GM19328 (cell line): ENCODE results near the gene GUK1.

Source experiments
- ATAC-seq: cut with Tn5 transposase; IDR thresholded peaks from one replicate; pipeline ENCODE4 v1.9.1; 2021; ENCODE audit warnings: mild to moderate bottlenecking, moderate library complexity; ENCODE audit not compliant: unreplicated experiment

GUK1 gene

GRCh38 chr1:228125185-228125584 lies 14.9 kb upstream of the GUK1 start:
- no peak for ATAC-seq

- ATAC-seq = no peak
These were observed 8.3 kb upstream of the GUK1 start for GRCh38 chr1:228131766-228132165.

- no peak for ATAC-seq
These were observed 5.5 kb upstream of the GUK1 start for GRCh38 chr1:228134591-228134990.

GRCh38 chr1:228136901-228137300 lies 3.2 kb upstream of the GUK1 start:
- no peak for ATAC-seq

- ATAC-seq = no peak
These were observed 611 bp upstream of the GUK1 start for GRCh38 chr1:228139406-228139930.

- no peak for ATAC-seq
These were observed 696 bp downstream of the GUK1 start for GRCh38 chr1:228140724-228141225.

- no peak for ATAC-seq
These were observed 1.4 kb downstream of the GUK1 start for GRCh38 chr1:228141226-228142044.

- ATAC-seq = no peak
These were observed 2.1 kb downstream of the GUK1 start for GRCh38 chr1:228142155-228142691.

GRCh38 chr1:228142701-228143136 lies 2.6 kb downstream of the GUK1 start:
- no peak for ATAC-seq

GRCh38 chr1:228143480-228144192 lies 3.6 kb downstream of the GUK1 start:
- ATAC-seq = no peak

GRCh38 chr1:228144193-228144992 lies 4.3 kb downstream of the GUK1 start:
- no peak for ATAC-seq

GRCh38 chr1:228144993-228145343 lies 4.9 kb downstream of the GUK1 start:
- no peak for ATAC-seq

GRCh38 chr1:228145463-228146416 lies 5.7 kb downstream of the GUK1 start:
- ATAC-seq = no peak

GRCh38 chr1:228146417-228147150 lies 6.5 kb downstream of the GUK1 start:
- ATAC-seq = no peak

- ATAC-seq = no peak
These were observed 7.1 kb downstream of the GUK1 start for GRCh38 chr1:228147151-228147693.

GRCh38 chr1:228147768-228148167 lies 7.7 kb downstream of the GUK1 start:
- ATAC-seq = no peak

GRCh38 chr1:228148196-228148861 lies 8.2 kb downstream of the GUK1 start:
- no peak for ATAC-seq

- ATAC-seq = no peak
These were observed 8.9 kb downstream of the GUK1 start for GRCh38 chr1:228148935-228149405.
